Stomach smooth muscle (tissue), 2 donors: ENCODE measurements around the gene NTRK3.

Experiments used
- H3K27ac ChIP-seq: one replicate; pipeline ENCODE4 v1.7.0; 2013; ENCODE audit warnings: mild to moderate bottlenecking, low read length, inconsistent platforms
- H3K27me3 ChIP-seq, 2 donors: one replicate each; pipeline ENCODE4 v1.7.0; 2013; ENCODE audit warnings: low read length in 2 of 2; ENCODE audit not compliant: insufficient read depth in 2 of 2, control insufficient read depth in 1 of 2
- H3K36me3 ChIP-seq, 2 donors: one replicate each; pipeline ENCODE4 v1.7.0; 2013; ENCODE audit warnings: low read length in 2 of 2; ENCODE audit not compliant: control insufficient read depth in 2 of 2, insufficient read depth in 2 of 2
- H3K4me1 ChIP-seq: one replicate; pipeline ENCODE4 v1.7.0; 2013; ENCODE audit warnings: low read length; ENCODE audit not compliant: control insufficient read depth, insufficient read depth
- H3K4me3 ChIP-seq, 2 donors: one replicate each; pipeline ENCODE4 v1.7.0; 2013; ENCODE audit warnings: low read length in 2 of 2
- H3K9ac ChIP-seq, 2 donors: one replicate each; pipeline ENCODE4 v1.7.0; 2013; ENCODE audit warnings: low read length in 2 of 2, mild to moderate bottlenecking in 1 of 2
- H3K9me3 ChIP-seq, 2 donors: one replicate each; pipeline ENCODE4 v1.7.0; 2013; ENCODE audit warnings: low read length in 2 of 2; ENCODE audit not compliant: control insufficient read depth in 2 of 2
- donor health status: healthy.
- donor health status: Pancreatic carcinoma.

Gene NTRK3

DNA sequence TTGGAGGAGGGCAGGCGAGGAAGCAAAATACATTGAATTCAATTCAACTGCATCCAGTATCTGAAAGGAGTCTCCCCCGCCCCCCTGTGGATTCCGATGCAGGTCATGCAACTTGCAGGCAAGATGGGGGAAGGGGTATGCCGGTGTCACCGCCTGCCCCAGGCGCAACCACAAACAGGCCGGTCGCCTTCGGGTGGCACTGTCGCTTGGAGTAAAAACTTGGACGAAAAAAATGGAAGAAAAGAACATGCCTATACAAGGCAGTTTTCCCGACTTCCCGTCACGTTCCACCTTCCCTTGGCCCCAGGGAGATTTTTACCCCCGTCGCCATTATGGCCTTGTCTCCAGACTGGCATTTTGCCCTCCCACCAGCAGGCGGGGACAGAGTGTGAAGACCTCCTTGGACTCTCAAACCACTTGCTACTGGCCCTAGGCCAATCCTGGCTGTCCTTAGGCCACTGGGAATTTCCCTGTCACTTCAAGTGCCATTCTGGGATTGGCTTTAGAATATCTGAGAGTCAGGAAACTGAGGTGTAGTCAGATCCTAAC, 1.6 kb upstream of the NTRK3 start:
- Histone ChIP-seq H3K4me1 (peaks cover 19% of the 10 kb centered on the region), H3K27ac (no peak overlapping the region), H3K27me3 (peaks cover 45 to 47% of the 10 kb centered on the region in 2 donors), H3K9ac (no peak overlapping the region), H3K36me3 (no peaks in the 10 kb centered on the region), H3K4me3 (no peak overlapping the region), H3K9me3 (no peaks in the 10 kb centered on the region)

DNA sequence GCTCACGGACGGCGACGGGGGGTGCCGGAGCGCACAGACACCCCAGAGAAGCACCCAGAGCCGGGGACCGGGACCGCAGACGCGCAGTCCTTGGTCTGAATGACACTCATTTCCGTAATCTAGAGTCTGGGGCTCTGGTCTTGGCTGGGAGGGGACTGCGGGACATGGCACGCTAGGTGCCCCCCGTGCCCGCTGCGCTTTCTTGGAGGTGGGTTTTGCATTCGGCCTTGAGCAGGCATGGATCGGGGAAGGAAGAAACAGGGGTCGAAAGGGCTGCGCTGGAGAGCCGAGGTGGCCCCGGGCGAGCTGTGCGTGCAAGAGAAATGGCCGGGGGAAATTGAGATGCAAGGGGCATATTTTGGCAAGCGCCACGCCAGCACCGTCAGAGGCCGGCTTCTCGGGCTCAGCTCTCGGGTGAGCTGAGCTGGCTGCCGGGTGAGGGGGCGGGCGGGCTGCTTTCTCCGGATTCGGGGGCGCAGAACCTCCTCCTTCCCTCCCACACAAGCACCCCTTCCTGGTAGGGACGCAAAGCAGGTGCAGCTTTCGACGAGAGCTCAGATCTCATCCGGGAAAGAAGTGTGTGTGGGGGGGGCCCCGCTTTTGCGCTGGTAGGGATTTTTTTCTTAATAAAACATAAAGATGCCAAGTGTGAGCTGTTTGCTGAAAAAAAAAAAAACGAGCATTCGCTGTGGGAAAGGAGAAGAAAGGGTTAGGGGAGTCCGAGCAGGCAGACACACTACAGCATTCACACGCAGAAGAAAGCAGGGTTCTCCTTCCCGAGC, 963 bp upstream of the NTRK3 start:
- Histone ChIP-seq H3K27ac (no peak overlapping the region), H3K36me3 (no peaks in the 10 kb centered on the region), H3K4me1 (peaks cover 19% of the 10 kb centered on the region), H3K9me3 (no peaks in the 10 kb centered on the region), H3K27me3 (peaks cover 49 to 54% of the 10 kb centered on the region in 2 donors), H3K4me3 (peak overlapping the region; percentile 35 to 64), H3K9ac (no peak overlapping the region)

DNA sequence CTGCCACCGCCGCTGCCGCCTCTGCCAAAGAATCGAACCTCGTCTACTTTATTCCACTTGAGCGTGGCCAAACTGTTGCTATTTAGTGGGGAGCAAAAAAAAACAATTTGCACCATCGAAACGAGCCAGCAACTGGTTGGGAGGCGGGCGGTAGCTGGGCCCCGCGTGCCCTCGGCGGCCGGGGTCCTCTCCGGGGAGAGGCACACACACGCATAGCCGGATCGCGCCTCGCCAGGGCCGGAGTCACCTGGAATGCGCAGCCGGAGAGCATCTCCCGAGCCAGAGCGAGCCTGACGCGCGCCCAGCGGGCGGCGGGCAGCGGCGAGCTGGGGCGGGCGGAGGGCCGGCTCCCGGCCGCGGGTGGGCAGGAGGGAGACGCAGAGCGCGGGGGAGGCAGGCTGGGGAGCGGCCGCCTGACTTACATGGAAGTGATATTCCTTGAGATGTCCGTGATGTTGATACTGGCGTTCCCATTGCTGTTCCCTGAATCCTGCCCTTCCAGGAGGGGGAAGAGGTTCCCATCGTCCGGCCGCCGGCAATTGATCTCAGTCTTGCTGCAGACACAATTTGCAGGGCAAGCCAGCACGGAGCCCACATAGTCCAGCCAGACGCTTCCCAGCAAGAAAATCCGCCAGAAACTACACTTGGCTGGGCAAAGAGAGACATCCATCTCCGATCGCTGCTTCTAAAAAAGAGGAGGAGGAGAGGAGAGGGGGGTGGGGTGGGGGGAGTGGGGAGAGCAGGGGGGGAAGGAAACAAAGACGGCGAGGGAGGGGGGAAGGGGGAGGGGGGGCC, 858 bp downstream of the NTRK3 start:
- H3K27ac ChIP-seq, result no peak overlapping the region
- H3K9me3 ChIP-seq, result no peaks in the 10 kb centered on the region
- no peak overlapping the region for H3K9ac ChIP-seq
- H3K27me3 ChIP-seq, result peaks cover 56 to 70% of the 10 kb centered on the region in 2 donors
- H3K4me1 ChIP-seq, result peaks cover 19% of the 10 kb centered on the region
- H3K4me3 ChIP-seq, result peak overlapping the region; percentile 3 to 70
- no peaks in the 10 kb centered on the region for H3K36me3 ChIP-seq

DNA sequence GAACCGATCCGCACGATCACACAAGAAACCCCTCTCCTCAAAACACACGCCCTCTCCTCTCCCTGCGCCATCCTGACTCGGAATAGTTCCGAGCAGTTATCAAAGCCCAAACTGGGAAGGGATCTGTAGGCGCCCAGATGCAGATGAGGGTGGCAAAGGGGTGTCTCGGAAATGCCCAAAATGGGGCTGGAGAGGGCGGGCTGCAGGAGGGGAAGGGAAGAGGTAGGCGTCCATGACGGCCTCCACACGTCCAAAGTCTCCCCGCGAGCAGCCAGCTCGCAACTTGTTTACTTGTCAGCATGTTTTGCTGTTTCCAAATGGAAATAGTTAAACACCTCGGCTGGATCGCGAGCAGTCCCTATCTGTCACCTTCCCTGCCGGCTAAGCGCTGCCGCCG, 1.5 kb downstream of the NTRK3 start:
- peaks cover 58 to 75% of the 10 kb centered on the region in 2 donors for H3K27me3 ChIP-seq
- peaks cover 20% of the 10 kb centered on the region for H3K4me1 ChIP-seq
- H3K9ac ChIP-seq, result no peak overlapping the region
- peak overlapping the region; percentile 19 to 70 for H3K4me3 ChIP-seq
- H3K27ac ChIP-seq, result no peak overlapping the region
- H3K36me3 ChIP-seq, result no peaks in the 10 kb centered on the region
- no peaks in the 10 kb centered on the region for H3K9me3 ChIP-seq

DNA sequence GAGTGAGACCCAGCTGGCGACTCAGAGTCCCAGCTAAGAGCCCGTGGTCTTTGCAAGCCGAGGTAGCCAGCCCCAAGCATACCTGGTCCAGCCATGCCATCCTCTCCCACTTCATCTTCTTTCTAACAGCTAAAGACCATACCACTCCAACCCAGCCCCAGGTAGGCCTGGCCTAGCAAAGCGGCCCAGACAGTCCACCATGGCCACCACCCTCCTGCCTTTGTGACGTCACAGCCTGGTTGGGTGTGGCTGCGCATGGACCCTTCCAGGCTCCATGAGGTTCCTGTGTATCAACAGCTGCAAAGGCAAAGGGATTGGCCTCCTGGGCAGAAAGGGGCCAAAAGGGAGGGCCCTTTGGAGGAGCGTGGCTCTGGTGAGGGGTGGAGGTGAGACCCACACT, 4.1 kb downstream of the NTRK3 start:
- peaks cover 21% of the 10 kb centered on the region for H3K4me1 ChIP-seq
- H3K9ac ChIP-seq, result no peak overlapping the region
- H3K36me3 ChIP-seq, result no peaks in the 10 kb centered on the region
- H3K27me3 ChIP-seq, result peaks cover 51 to 72% of the 10 kb centered on the region in 2 donors
- no peaks in the 10 kb centered on the region for H3K9me3 ChIP-seq
- no peak overlapping the region for H3K4me3 ChIP-seq
- no peak overlapping the region for H3K27ac ChIP-seq

DNA sequence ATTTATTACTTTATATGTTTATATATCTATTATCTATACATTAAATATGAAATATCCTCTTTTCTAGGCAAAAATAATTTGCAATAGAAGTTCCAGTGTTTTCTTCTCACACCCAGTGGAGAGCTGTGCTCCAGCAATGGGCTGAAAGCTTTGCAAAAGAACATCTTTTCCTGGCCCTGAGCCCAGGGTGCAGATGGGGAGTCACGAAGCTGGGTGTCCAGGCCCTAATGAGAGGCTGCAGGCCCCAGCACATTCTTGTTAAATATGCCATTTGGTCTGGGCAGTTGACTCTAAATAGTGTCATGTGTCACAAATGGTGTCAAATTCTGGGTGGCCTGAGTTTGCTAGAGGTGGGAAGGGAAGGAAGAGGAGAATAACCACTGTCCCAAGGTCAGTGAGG, 5.7 kb downstream of the NTRK3 start:
- H3K27ac ChIP-seq, result no peak overlapping the region
- no peak overlapping the region for H3K9ac ChIP-seq
- H3K9me3 ChIP-seq, result no peaks in the 10 kb centered on the region
- H3K27me3 ChIP-seq, result peaks cover 52 to 65% of the 10 kb centered on the region in 2 donors
- peaks cover 23% of the 10 kb centered on the region for H3K4me1 ChIP-seq
- no peak overlapping the region for H3K4me3 ChIP-seq
- no peaks in the 10 kb centered on the region for H3K36me3 ChIP-seq

DNA sequence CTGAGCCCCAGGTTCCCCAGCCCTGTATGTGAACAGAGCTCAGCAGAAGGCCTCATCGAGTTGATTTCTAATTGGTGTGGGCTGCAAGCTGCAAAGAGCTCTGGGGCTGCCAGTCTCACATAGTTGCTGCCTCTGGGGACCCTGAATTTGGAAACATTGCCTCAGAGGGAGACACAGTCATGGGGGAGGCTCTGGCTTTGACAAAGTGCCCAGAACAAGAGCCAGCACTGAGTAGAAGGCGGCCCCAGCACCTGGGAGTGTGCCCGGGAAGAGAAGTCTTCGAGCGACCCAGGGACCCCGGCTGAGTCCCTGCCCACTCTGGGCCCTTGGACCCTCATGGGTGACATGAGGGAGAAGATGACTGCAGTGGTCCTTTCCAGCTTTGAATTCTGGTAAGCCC, 7.3 kb downstream of the NTRK3 start:
- H3K27ac ChIP-seq, result no peak overlapping the region
- no peak overlapping the region for H3K9ac ChIP-seq
- no peaks in the 10 kb centered on the region for H3K36me3 ChIP-seq
- H3K9me3 ChIP-seq, result no peaks in the 10 kb centered on the region
- no peak overlapping the region for H3K4me3 ChIP-seq
- H3K4me1 ChIP-seq, result peaks cover 12% of the 10 kb centered on the region
- peaks cover 45 to 50% of the 10 kb centered on the region in 2 donors for H3K27me3 ChIP-seq

DNA sequence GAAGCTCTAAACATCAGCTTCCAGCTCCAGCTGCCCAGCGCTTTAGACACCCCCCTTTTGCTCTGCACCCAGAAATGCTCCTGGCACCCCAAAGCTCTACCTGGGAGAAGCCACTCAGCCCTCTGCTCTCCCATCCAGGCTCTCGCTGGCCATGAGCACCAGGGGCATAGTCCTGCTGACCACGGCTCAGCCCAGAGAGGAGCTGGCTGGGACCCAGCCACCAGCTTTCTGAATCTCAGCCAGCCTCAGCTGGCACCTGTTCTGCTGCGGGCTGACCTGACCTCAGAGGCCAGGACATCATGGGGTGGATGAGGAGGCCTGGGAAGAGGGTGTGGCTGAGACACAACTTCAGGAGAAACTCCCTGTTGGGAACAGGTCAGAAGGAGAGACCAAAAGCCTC, 8.6 kb downstream of the NTRK3 start:
- Histone ChIP-seq H3K36me3 (no peaks in the 10 kb centered on the region), H3K9ac (no peak overlapping the region)

DNA sequence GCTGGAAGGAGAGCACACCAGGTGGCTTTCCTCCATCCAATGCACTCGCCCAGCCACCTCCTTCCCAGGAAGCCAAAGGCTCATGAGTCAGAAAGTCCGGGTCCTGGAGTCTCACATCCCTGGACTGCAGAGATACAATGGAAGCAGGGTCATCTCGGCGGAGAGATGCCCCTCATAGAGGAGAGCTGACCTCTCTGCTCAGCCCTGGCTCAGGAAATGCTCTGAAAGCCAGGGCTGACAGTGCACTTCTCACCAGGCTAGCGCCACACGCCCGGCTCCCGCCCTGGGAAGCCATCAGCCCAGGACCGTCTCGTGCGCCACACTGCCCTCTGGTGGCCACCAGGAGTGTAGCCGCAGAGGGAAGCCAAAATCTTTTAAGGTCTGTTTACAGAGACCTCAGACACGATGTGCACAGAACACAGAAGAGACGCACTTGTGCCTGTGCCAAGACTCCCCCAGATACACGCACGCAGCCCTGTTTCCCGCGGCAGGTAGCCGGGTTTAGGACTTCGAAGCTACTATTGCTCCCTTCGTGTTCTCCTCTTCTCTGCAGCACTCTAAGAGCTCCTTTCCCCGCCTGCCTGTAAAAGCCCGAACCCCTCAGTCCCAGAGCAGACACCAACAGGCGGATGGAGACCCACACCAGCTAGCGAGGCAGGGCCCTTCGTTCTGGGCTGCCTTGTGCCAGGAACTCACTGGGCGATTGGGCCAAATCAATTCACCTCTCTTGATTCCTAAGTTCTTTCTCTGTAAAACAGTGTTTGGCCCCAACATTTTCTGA, 9.7 kb downstream of the NTRK3 start:
- no peak overlapping the region for H3K27ac ChIP-seq
- H3K9me3 ChIP-seq, result no peaks in the 10 kb centered on the region
- H3K36me3 ChIP-seq, result no peaks in the 10 kb centered on the region
- H3K4me3 ChIP-seq, result peak overlapping the region; percentile 6 to 44
- H3K9ac ChIP-seq, result no peak overlapping the region
- peaks cover 12% of the 10 kb centered on the region for H3K4me1 ChIP-seq
- peaks cover 23 to 26% of the 10 kb centered on the region in 2 donors for H3K27me3 ChIP-seq

More for the DNA sequence above, 8.6 kb downstream of the NTRK3 start:
- Histone ChIP-seq H3K4me3 (no peak overlapping the region), H3K4me1 (peaks cover 12% of the 10 kb centered on the region), H3K27me3 (peaks cover 33 to 36% of the 10 kb centered on the region in 2 donors), H3K27ac (no peak overlapping the region), H3K9me3 (no peaks in the 10 kb centered on the region)

DNA sequence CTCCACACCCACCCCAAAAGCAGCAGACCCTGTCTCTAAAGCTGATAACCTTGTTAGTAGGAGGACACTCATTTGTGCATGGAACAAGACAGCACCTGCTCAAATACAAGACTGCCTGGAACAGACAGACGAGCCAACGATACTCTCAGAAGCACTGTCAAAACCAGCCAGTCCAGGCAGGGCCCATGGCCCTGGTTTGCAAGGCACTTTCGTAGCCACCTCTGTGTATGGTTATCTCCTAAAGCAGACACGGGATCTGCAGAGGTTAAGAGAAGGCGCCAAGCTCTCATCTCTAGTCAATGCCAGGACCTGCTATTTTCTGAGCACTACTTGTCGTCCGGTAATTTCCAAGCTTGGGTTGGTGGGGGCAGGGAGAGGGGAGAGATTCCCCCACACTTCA, 10.5 kb downstream of the NTRK3 start:
- Histone ChIP-seq H3K9me3 (no peaks in the 10 kb centered on the region), H3K9ac (no peak overlapping the region), H3K36me3 (no peaks in the 10 kb centered on the region), H3K27me3 (peaks cover 16 to 19% of the 10 kb centered on the region in 2 donors), H3K4me3 (no peak overlapping the region), H3K27ac (no peak overlapping the region), H3K4me1 (peaks cover 12% of the 10 kb centered on the region)
